CD14-positive monocyte (primary cell): ENCODE results near the gene NKAIN2. TPM values are rescaled to one million over a fixed set of nuclear protein-coding genes. Genes with fewer than 3 reads are reported as not detected.
A peak's percentile ranks its signal among the peaks of the same experiment; 100 is the strongest.

Experiments
- DNase-seq, 3 donors: peaks; one replicate each; pipeline ENCODE4 v3.0.0-alpha.2; 2011 to 2022
- H2AFZ ChIP-seq: 2 replicates; pipeline ENCODE4 v1.6.0; 2012; ENCODE audit warnings: mild to moderate bottlenecking, low read depth, low read length, inconsistent platforms; ENCODE audit not compliant: insufficient read depth, poor library complexity, severe bottlenecking
- H3K27ac ChIP-seq, 2 donors: 1 replicate in 1 of 2; 2 replicates in 1 of 2; pipeline ENCODE4 v1.5.1; 2012 to 2013; ENCODE audit warnings: low read length in 2 of 2, control low read depth in 1 of 2, inconsistent platforms in 1 of 2, low read depth in 1 of 2, mild to moderate bottlenecking in 1 of 2
- H3K27me3 ChIP-seq, 2 donors: one replicate each; pipeline versions ENCODE4 v1.6.0 to v1.6.1; 2011 to 2013; ENCODE audit warnings: low read length in 2 of 2; ENCODE audit not compliant: control insufficient read depth in 2 of 2, insufficient read depth in 2 of 2
- H3K36me3 ChIP-seq, 2 donors: replicated peaks in 1 of 2; 1 replicate in 1 of 2; 2 replicates in 1 of 2; pipeline versions ENCODE4 v1.5.1 to v1.6.1; 2012 to 2013; ENCODE audit warnings: low read length in 2 of 2, control low read depth in 1 of 2, inconsistent platforms in 1 of 2, mild to moderate bottlenecking in 1 of 2; ENCODE audit not compliant: insufficient read depth in 2 of 2, control insufficient read depth in 1 of 2
- H3K4me1 ChIP-seq, 2 donors: 1 replicate in 1 of 2; 2 replicates in 1 of 2; pipeline versions ENCODE4 v1.5.1 to v1.6.1; 2012 to 2013; ENCODE audit warnings: low read length in 2 of 2, control low read depth in 1 of 2, inconsistent platforms in 1 of 2, mild to moderate bottlenecking in 1 of 2, moderate library complexity in 1 of 2; ENCODE audit not compliant: insufficient read depth in 2 of 2, control insufficient read depth in 1 of 2
- H3K4me2 ChIP-seq: replicated peaks from 2 replicates; pipeline ENCODE3; 2012; ENCODE audit warnings: low read length, moderate library complexity, mild to moderate bottlenecking; ENCODE audit not compliant: poor library complexity, severe bottlenecking; ENCODE audit errors: extremely low read depth
- H3K4me3 ChIP-seq, 3 experiments: fragments of 200-600 bp in 1 of 3; sonication (generic) in 1 of 3; replicated peaks in 1 of 3; 1 replicate in 2 of 3; 2 replicates in 1 of 3; pipeline ENCODE4 v1.5.1; 2011 to 2013; ENCODE audit warnings: low read length in 3 of 3, mild to moderate bottlenecking in 3 of 3, control low read depth in 2 of 3, low read depth in 2 of 3, inconsistent platforms in 1 of 3, moderate library complexity in 1 of 3
- H3K79me2 ChIP-seq: 2 replicates; pipeline ENCODE4 v1.6.0; 2012; ENCODE audit warnings: mild to moderate bottlenecking, control low read depth, inconsistent platforms, low read length, moderate library complexity; ENCODE audit not compliant: insufficient read depth
- H3K9ac ChIP-seq: 2 replicates; pipeline ENCODE4 v1.6.0; 2017; ENCODE audit warnings: low read length, mild to moderate bottlenecking; ENCODE audit not compliant: insufficient read depth, poor library complexity, severe bottlenecking
- H3K9me3 ChIP-seq, 2 donors: replicated peaks in 1 of 2; 1 replicate in 1 of 2; 2 replicates in 1 of 2; pipeline versions ENCODE4 v1.5.1 to v1.6.1; 2012 to 2013; ENCODE audit warnings: low read length in 2 of 2, control low read depth in 1 of 2; ENCODE audit not compliant: control insufficient read depth in 1 of 2, insufficient read depth in 1 of 2
- H4K20me1 ChIP-seq: 2 replicates; pipeline ENCODE4 v1.6.0; 2012; ENCODE audit warnings: mild to moderate bottlenecking, low read length, control low read depth, moderate library complexity; ENCODE audit not compliant: insufficient read depth
- H3K27ac Mint-ChIP-seq, 7 donors: one replicate each; pipeline ENCODE4 v1.8.0; 2020; ENCODE audit warnings: mild to moderate bottlenecking in 7 of 7, mixed read lengths in 7 of 7, moderate library complexity in 6 of 7, inconsistent platforms in 2 of 7
- H3K27me3 Mint-ChIP-seq, 3 donors: one replicate each; pipeline ENCODE4 v1.8.0; 2021 to 2022; ENCODE audit warnings: low read depth in 3 of 3, mild to moderate bottlenecking in 3 of 3, mixed read lengths in 3 of 3, moderate library complexity in 3 of 3, inconsistent platforms in 1 of 3
- H3K36me3 Mint-ChIP-seq, 2 donors: one replicate each; pipeline ENCODE4 v1.8.0; 2020; ENCODE audit warnings: mixed read lengths in 2 of 2, inconsistent platforms in 1 of 2, mild to moderate bottlenecking in 1 of 2
- H3K4me1 Mint-ChIP-seq: one replicate; pipeline ENCODE4 v1.8.0; 2020; ENCODE audit warnings: mild to moderate bottlenecking, mixed read lengths
- H3K4me3 Mint-ChIP-seq, 2 donors: one replicate each; pipeline ENCODE4 v1.8.0; 2020; ENCODE audit warnings: mild to moderate bottlenecking in 2 of 2, mixed read lengths in 2 of 2, moderate library complexity in 1 of 2
- H3K9me3 Mint-ChIP-seq, 7 donors: one replicate each; pipeline ENCODE4 v1.8.0; 2020 to 2022; ENCODE audit warnings: mixed read lengths in 7 of 7, mild to moderate bottlenecking in 6 of 7, moderate library complexity in 6 of 7, inconsistent platforms in 2 of 7
- CTCF ChIP-seq: fragments of 200-600 bp; IDR thresholded peaks from one replicate; pipeline ENCODE4 v1.8.0; 2022; ENCODE audit warnings: antibody characterized with exemption, mild to moderate bottlenecking
- WGBS: methylation state at CpG from one replicate; pipeline ENCODE4 v1.1.5; 2013; ENCODE audit warnings: missing lambda C conversion rate; ENCODE audit not compliant: insufficient coverage; 5-methylcytosine and 5-hydroxymethylcytosine counted together
- intact Hi-C, 2 donors: fragments of 100-400 bp; cut with micrococcal nuclease; formaldehyde crosslinking; loops; one replicate each; pipeline versions ENCODE4 v1.15.0 to v1.15.1; 2023
- polyA plus RNA-seq, 3 donors: library from polyadenylated mRNA; depleted of rRNA in 1 of 3; unstranded in 2 of 3; stranded (reverse) in 1 of 3; fragments of 300-500 nt in 2 of 3; fragments of >200 nt in 1 of 3; fragmentation: Illumina TruSeq in 2 of 3; gene quantifications; 1 replicate in 2 of 3; 2 replicates in 1 of 3; pipeline ENCODE4 v1.2.3, GENCODE V29; 2012 to 2021

NKAIN2 gene
- polyA plus RNA-seq, 3 donors: not detected

- Mint-ChIP-seq H3K4me3 (no peak overlapping the region), H3K27ac (peak overlapping the region in 1 of 7 donors; percentile 7), H3K9me3 (peaks cover 0 to 3% (median 0%) of the 10 kb centered on the region in 7 donors), H3K36me3 (no peaks in the 10 kb centered on the region), H3K4me1 (peaks cover 34% of the 10 kb centered on the region), H3K27me3 (peaks cover 0 to 3% (median 2%) of the 10 kb centered on the region in 3 donors)
- no peak overlapping the region for H3K27ac ChIP-seq
- H3K4me3 ChIP-seq: no peak overlapping the region
- H3K27me3 ChIP-seq: no peaks in the 10 kb centered on the region
- peak overlapping the region; percentile 48 for H2AFZ ChIP-seq
- no peak overlapping the region for H3K4me2 ChIP-seq
- WGBS: no CpG with 5 or more reads among the region's 1 CpG
- no peak for TF ChIP-seq CTCF
- no peak overlapping the region for H3K9ac ChIP-seq
- no peaks in the 10 kb centered on the region for H3K9me3 ChIP-seq
- peaks cover 29 to 30% of the 10 kb centered on the region in 2 donors for H3K4me1 ChIP-seq
- no peaks in the 10 kb centered on the region for H3K36me3 ChIP-seq
- DNase-seq: peak in 2 of 3 donors; percentile 8 to 12
- H3K79me2 ChIP-seq: no peaks in the 10 kb centered on the region
- intact Hi-C loops: no loop called here
- H4K20me1 ChIP-seq: no peaks in the 10 kb centered on the region
Measured at GRCh38 chr6:124432620-124433019, 629.0 kb downstream of the NKAIN2 start.

- H3K4me1 Mint-ChIP-seq: peaks cover 39% of the 10 kb centered on the region
- no peak overlapping the region for H3K4me3 Mint-ChIP-seq
- Histone ChIP-seq H2AFZ (peak overlapping the region; percentile 34), H3K4me1 (peaks cover 30 to 31% of the 10 kb centered on the region in 2 donors), H3K4me2 (no peak overlapping the region), H3K27ac (peak overlapping the region in 1 of 2 donors; percentile 74), H4K20me1 (no peaks in the 10 kb centered on the region), H3K27me3 (no peaks in the 10 kb centered on the region), H3K36me3 (no peaks in the 10 kb centered on the region), H3K4me3 (no peak overlapping the region), H3K9me3 (no peaks in the 10 kb centered on the region), H3K9ac (no peak overlapping the region), H3K79me2 (no peaks in the 10 kb centered on the region)
- no peaks in the 10 kb centered on the region for H3K36me3 Mint-ChIP-seq
- 100% methylated on average over 3 of the region's 6 CpGs for WGBS
- no peak for DNase-seq
- H3K27me3 Mint-ChIP-seq: peaks cover 0 to 3% (median 2%) of the 10 kb centered on the region in 3 donors
- H3K9me3 Mint-ChIP-seq: peaks cover 0 to 3% (median 0%) of the 10 kb centered on the region in 7 donors
- intact Hi-C loops: no loop called here
- peak overlapping the region in 4 of 7 donors; percentile 51 to 82 (median 76) for H3K27ac Mint-ChIP-seq
- no peak for TF ChIP-seq CTCF
Measured at GRCh38 chr6:124433387-124434160, 629.9 kb downstream of the NKAIN2 start.
